GM21515 (cell line): ENCODE results near the gene CGB8.
"Not testable (repeated sequence)": the region's sequence is repeated elsewhere in the genome, so short reads cannot be mapped to it uniquely, and the experiment has no call there.

Experiments used
- ATAC-seq: cut with Tn5 transposase; IDR thresholded peaks from one replicate; pipeline ENCODE4 v1.9.1; 2021; ENCODE audit not compliant: unreplicated experiment

The CGB8 gene

DNA sequence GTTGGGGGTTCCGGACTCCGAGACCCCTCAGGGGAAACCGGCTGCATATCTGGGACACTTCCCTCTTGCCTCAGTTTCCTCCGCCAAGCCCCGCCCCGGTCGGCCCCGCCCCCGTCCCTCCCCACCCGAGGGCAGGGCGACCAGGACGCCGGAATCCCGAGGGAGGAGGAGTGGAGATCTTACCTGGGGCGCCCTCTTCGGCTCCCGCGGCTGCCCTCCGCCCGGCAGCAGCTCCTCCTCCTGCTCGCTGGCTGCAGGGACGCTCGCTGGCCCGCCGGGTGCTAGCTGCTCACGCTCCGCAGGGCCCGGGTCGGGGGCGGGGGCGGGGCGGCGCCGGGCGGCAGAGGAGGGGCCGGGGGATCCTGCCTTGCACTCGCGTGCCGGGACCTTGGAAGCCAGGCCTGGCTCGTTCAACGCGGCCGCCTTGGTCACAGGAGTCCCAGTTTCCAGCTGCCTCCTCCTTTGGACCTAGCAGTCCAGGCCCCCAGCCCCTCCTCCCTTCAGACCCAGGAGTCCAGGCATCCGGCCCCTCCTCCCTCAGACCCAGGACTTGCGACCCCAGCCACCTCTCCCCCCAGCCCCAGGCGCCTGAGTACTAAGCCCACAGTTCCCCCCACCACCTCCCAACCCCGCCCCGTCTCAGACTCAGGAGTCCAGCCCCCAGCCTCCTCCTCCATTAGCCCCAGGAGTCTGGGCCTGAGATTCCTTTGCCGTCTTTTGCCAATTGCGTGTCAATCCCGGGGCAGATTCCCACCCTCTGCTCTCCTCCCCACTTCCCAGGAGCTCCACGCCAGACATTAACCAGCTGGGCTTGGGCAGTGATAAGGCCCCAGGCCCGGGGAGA is 16.1 kb upstream of the CGB8 start, which contains the start of gene NTF4:
Gene NTF4, minus strand, starts transcription at position 51 of the 844 bp plus-strand sequence. CDS start 2,821 bp downstream, outside the sequence.
- ATAC-seq = no peak

DNA sequence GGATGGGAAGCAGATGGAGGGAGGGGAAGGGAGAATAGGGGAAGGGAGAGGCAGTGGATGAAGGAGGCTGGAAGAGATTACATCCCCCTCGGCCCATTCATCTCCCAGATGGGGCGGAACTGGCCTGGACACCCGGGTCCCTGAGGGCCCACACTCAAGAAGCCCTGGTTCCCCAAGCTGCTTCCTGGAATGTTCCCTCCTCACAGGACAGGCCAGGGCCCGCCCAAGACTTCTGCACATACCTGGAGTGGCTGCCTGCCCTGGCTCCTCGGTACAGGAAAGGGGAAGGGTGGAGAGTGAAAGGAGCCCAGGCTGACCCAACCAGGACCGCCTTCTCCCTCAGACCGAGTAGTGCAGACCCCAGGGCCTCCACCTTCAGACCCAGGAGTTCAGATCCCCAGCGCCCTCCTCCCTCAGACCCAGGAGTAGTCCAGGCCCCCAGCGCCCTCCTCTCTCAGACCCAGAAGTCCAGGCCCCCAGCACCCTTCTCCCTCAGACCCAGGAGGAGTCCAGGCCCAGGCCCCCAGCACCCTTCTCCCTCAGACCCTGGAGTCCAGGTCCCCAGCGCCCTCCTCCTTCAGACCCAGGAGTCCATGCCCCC is 15.2 kb upstream of the CGB8 start:
- ATAC-seq = no peak

DNA sequence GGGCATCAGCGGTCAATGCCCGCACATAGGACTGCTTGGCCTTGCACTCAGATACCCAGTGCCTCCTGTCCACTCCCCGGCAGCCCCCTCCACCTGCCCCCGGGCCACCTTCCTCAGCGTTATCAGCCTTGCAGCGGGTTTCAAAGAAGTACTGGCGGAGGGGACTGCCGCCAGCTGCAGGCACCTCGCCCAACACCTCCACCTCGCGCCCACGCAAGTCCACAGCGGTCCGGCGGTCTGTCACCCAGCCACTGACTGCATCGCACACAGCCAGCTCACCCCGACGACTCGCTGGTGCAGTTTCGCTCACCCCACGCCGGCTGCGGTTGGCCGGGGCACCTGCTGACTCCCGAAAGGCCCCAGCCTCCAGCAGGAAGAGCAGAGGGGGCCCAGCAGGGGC is 12.5 kb upstream of the CGB8 start:
- no peak for ATAC-seq

DNA sequence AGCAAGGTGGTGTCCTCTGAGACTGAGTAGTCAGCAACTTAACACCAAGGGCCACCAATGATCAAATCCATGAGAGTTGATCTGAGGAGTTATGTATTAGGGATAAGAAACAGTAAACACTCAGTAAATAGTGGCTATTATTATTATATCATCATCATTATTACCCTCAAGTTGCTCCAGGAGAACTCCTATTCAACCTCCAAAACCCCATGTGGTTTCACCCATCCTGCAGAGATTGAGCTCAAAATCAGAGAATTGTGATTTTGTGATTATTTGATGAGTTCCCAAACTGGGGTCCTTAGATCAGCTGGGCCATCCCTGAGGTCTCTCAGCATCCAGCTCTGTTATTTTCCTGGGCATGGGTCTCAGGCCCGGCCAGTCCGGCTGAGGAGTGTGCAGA is 12.1 kb upstream of the CGB8 start:
- ATAC-seq = no peak

DNA sequence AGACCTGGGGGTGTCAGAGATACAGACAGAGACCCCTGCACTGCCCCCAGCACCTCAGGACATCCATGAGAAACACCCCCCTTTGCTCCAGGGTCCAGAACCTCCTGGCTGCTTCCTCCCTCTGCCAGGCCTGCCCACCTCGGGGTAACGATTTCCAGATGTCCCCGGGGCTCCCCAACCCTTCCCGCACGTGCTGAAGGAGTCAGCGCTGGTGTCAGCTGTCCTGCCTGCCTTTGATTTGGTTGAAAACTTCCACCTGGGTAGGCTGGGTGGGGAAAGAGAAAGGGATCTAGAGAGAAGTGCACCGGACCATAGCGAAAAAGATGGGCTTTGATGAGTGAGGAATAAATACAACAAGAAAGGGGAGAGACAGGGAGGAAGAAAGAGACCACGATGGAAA is 10.1 kb upstream of the CGB8 start:
- ATAC-seq = no peak

DNA sequence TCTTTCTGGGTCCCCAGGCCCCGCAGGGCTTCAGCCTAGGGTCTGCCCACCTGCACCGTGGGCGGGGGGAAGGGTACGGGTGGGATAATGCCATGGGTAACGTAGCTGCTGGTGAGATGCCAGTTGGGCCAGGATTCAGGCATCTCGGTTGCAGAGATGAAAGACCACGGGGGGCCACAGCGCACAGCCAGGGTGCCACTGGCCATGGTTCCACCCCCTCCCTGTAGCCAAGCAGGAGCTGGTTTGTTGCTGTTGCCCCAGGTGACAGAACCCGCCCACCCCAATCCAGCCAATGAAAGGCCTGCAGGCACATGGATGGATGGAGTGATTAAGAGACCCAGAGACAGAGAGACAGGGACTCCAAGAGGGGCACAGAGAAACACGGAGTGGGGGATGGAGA is 9.7 kb upstream of the CGB8 start:
- ATAC-seq = no peak

DNA sequence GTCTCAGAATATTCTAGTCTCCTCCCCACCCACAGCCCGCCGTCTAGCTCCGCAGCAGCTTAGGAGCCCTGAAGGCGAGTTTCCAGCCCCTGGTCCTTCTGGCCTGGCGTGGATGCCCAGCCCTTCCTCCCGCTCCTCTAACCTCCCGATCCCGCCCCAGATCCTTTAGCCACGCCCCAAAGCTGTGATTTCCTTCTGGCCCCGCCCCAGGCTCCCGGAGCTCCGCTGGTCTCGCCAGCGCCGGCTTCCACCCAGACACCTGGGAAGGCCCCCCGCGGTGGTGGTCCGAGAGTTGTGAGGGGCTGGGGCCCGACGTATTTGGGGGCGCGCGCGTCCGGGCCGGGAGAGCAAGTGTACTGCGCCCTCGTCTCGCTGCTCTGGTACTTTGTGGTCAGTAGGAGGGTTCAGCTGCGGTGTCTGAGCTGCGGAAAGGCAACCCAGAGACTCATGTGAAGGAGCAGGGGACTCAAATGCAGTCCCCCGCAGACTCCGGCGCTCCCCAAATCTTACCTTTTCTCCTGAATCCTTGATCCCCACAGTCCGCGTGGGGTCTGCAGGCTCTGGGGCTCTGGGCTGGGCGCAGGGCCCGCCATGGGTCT is 8.8 kb upstream of the CGB8 start, which contains the start of gene CGB7:
Gene CGB7, minus strand, starts transcription at position 114 of the 599 bp plus-strand sequence. CDS start 2,374 bp downstream, outside the sequence.
- ATAC-seq = no peak

DNA sequence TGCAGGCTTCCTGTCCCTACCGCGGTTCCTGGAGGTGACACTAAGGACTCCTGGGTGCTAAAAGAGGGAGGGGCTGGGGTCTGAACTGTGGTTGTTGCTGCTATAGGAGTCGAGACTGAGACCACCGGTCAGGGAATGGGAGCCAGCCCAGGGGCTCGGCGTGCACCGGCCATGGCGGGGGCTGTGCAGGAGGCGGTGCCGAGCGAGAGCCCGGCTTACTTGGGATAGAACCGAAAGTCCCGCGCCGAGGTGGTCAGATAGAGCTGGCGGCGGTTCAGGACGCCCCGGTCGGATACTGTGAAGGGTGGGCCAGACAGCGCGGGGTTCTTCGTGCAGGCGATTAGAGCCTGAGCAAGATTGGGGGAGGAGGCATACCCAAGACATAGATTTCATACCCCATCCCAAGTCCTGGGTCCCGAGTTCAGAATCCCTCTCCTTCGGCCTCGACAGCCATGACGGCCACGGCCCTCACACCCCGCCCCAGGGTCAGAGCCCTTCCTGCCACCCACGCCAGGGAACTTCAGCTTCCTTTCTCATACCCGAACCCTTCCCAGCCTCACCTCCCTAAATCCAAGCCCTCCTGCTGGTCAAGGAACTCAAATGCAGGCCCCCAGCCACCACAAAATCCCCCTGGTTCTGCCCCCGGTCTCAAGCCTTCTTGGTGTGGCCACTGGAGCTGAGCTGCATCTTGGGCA is 8.1 kb upstream of the CGB8 start:
- ATAC-seq = not testable (repeated sequence)

DNA sequence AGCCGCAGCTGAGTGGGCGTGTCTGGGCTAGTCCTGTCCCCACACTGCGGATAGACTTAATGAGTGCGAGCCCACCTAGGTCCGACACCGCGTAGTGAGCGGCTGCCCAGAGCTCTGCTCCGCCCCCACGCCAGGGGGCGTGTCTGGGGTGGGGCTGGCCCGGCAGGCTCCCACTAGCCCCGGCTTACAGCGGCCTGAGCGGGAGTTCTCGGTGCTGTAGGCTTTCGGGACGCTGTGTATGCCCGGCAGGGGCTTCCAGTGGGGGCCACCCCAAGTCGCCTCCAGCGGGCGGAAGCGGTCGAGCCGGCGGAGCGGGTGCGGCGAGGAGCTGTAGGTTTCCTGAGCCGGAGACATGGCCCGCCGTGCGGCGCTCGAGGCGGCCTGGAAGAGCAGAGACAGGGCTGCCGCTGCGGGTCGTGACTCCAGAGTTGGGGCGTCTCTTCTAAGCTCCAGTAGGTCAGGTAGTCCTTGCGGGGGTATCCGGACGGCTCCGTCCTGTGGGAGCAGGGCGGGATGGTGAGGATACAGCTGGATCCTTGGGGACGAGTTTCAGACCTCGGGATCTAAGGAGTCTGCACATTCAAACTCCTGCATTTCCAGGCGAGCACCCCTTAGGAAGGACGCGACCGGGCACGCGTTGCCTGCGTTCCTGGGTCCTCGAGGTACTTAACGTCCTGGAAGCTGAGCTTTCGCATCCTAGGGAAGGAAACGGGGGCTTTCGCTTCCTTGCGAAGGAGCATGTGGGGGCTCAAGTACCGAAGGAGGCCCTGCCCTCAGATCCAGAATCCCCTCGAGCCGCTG is 7.4 kb upstream of the CGB8 start:
- ATAC-seq = no peak

DNA sequence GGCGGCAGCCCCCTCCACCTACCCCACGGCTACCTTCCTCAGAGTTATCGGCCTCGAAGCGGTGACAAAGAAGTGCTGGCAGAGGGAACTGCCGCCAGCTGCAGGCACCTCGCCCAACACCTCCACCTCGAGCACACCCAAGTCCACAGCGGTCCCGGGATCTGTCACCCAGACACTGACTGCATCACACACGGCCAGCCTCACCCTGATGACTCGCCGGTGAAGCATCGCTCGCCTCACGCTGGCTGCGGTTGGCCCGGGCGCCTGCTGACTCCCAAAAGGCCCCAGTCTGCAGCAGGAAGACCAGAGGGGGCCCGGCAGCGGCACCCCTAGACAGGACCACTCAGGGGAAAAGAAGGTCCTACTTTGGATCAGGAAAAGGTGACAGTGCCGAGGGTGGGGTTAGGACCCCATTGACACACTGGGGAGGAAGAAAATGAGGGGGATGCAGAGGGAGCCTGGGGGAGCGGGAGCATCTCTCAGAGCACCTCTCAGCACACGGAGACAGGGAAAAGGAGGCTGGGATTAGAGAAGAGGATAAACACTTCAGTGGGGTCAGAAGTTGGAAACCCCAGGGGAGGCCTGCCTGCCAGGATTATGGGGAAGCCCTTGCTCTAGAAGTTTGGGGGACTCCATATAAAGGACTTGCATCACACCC is 1.6 kb upstream of the CGB8 start:
- ATAC-seq = not testable (repeated sequence)

DNA sequence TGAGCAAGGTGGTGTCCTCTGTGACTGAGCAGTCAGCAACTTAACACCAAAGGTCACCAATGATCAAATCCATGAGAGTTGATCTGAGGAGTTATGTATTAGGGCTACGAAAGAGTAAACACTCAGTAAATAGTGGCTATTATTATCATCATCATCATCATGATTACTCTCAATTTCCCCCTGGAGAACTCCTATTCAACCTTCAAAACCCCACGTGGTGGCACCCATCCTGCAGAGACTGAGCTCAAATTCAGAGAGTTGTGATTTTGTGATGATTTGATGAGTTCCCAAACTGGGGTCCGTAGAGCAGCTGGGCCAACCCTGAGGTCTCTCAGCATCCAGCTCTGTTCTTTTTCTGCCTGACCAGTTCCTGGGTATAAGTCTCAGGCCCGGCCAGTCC is 923 bp upstream of the CGB8 start:
- ATAC-seq = not testable (repeated sequence)

DNA sequence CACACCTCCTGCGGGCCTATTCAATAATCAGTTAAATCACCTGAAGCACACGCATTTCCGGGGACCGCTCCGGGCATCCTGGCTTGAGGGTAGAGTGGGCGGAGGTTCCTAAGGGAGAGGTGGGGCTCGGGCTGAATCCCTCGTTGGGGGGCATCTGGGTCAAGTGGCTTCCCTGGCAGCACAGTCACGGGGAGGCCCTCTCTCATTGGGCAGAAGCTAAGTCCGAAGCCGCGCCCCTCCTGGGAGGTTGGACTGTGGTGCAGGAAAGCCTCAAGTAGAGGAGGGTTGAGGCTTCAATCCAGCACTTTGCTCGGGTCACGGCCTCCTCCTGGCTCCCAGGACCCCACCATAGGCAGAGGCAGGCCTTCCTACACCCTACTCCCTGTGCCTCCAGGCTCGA is 5.4 kb downstream of the CGB8 start, which contains the start of gene CGB5:
Gene CGB5, plus strand, starts transcription at position 301 of the 400 bp plus-strand sequence. CDS start 362 bp downstream, outside the sequence.
- not testable (repeated sequence) for ATAC-seq

DNA sequence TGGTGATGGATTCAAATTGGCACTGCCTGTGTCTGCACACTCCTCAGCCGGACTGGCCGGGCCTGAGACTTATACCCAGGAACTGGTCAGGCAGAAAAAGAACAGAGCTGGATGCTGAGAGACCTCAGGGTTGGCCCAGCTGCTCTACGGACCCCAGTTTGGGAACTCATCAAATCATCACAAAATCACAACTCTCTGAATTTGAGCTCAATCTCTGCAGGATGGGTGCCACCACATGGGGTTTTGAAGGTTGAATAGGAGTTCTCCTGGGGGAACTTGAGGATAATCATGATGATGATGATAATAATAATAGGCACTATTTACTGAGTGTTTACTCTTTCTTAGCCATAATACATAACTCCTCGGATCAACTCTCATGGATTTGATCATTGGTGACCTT is 6.2 kb downstream of the CGB8 start:
- not testable (repeated sequence) for ATAC-seq

DNA sequence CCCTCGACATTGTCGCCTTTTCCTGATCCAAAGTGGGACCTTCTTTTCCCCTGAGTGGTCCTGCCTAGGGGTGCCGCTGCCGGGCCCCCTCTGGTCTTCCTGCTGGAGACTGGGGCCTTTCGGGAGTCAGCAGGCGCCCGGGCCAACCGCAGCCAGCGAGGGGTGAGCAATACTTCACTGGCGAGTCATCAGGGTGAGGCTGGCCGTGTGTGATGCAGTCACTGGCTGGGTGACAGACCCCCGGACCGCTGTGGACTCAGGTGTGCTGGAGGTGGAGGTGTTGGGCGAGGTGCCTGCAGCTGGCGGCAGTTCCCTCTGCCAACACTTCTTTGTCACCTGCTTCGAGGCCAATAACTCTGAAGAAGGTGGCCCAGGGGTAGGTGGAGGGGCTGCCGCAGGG is 6.7 kb downstream of the CGB8 start:
- no peak for ATAC-seq

DNA sequence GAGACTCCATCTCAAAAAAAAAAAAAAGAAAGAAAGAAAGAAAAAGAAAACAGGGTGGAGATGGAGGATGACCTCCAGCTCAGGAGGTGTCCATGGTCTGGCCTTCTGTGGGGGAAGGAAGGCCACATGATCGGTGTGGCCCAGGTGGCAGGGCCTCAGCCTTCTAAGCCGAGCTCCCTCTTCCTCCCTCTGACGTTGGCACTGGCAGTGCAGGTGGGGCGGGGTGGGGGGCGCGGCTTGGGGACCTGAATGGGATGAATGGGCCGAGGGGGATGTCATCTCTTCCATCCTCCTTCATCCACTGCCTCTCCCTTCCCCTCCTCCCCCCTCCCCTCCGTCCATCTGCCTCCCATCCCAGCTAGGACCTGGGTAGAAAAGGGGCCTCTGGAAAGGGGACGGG is 9.2 kb downstream of the CGB8 start:
- ATAC-seq = not testable (repeated sequence)

DNA sequence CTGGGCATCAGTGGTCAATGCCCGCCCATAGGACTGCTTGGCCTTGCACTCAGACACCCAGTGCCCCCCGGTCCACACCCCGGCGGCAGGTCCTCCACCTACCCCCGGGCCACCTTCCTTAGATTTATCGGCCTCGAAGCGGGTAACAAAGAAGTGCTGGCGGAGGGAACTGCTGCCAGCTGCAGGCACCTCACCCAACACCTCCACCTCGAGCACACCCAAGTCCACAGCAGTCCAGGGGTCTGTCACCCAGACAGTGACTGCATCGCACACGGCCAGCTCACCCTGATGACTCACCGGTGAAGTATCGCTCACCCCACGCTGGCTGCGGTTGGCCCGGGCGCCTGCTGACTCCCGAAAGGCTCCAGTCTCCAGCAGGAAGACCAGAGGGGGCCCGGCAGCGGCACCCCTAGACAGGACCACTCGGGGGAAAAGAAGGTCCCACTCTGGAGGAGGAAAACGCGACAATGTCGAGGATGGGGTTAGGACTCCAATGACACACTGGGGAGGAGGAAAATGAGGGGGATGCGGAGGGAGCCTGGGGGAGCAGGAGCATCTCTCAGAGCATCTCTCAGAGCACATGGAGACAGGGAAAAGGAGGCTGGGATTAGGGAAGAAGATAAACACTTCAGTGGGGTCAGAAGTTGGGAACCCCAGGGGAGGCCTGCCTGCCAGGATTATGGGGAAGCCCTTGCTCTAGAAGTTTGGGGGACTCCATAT is 10.2 kb downstream of the CGB8 start:
- not testable (repeated sequence) for ATAC-seq

DNA sequence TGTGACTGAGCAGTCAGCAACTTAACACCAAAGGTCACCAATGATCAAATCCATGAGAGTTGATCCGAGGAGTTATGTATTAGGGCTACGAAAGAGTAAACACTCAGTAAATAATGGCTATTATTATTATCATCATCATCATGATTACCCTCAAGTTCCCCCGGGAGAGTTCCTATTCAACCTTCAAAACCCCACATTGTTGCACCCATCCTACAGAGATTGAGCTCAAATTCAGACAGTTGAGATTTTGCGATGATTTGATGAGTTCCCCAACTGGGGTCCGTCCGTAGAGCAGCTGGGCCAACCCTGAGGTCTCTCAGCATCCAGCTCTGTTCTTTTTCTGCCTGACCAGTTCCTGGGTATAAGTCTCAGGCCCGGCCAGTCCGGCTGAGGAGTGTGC is 10.8 kb downstream of the CGB8 start:
- ATAC-seq = not testable (repeated sequence)

DNA sequence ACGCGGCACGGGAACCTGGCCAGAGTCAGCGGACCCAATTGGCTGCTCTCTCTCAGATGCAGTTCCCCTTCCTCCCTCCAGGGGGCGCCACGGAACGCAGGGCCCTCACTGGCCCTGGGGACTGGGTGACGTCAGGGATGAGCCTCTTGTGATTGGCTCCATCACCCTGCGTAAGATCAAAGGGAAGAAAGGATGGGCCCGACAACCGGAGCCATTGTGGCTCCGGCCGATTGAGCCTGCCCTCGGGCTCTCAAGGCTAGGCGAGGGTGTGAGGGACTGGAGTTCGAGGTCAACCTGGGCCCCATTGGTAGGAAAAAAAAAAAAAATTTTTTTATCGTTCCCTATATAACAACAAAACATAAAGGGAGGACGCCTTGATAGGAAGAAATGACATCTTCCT is 12.1 kb downstream of the CGB8 start, which contains the start of gene CGB1:
Gene CGB1, minus strand, starts transcription at position 81 of the 400 bp plus-strand sequence. CDS start 184 bp downstream, outside the sequence.
- ATAC-seq = not testable (repeated sequence)
